DMS114 treated with DMSO at 0.1 percent for 48 hours (cell line): ENCODE data around the gene MBD3L2B.
"Not testable (repeated sequence)": the region's sequence is repeated elsewhere in the genome, so short reads cannot be mapped to it uniquely, and the experiment has no call there.

Source experiments
- DNase-seq: peaks from one replicate; lab custom pipeline; 2025; ENCODE audit not compliant: unreplicated experiment; lab: John Stamatoyannopoulos, UW

The MBD3L2B gene

GRCh38 chr19:7021331-7021730 is at the start of gene MBD3L2B:
Gene MBD3L2B (minus strand): TSS chr19:7021431. CDS start chr19:7021397, 34 bp downstream.
- not testable (repeated sequence) for DNase-seq

GRCh38 chr19:7069904-7070226 is 48.6 kb upstream of the MBD3L2B start:
- DNase-seq, result no peak

- DNase-seq, result peak; percentile 84
Measured at GRCh38 chr19:7069042-7069903, 48.0 kb upstream of the MBD3L2B start, which contains the start of gene ZNF557. Gene ZNF557 (plus strand): TSS chr19:7069703. CDS start chr19:7075075, 5,372 bp downstream.

GRCh38 chr19:7068599-7068998 is 47.4 kb upstream of the MBD3L2B start:
- no peak for DNase-seq

GRCh38 chr19:7067716-7068115 is 46.5 kb upstream of the MBD3L2B start:
- DNase-seq, result no peak

GRCh38 chr19:7067122-7067521 is 45.9 kb upstream of the MBD3L2B start:
- not testable (repeated sequence) for DNase-seq

- no peak for DNase-seq
Measured at GRCh38 chr19:7063764-7064418, 42.7 kb upstream of the MBD3L2B start.

- DNase-seq, result no peak
Measured at GRCh38 chr19:7063339-7063738, 42.1 kb upstream of the MBD3L2B start.

- not testable (repeated sequence) for DNase-seq
Measured at GRCh38 chr19:7059977-7060376, 38.7 kb upstream of the MBD3L2B start.

- not testable (repeated sequence) for DNase-seq
Measured at GRCh38 chr19:7058576-7058975, 37.3 kb upstream of the MBD3L2B start, which contains the start of gene MBD3L3. Gene MBD3L3 (minus strand): TSS chr19:7058676. CDS start chr19:7058605, 71 bp downstream.

- not testable (repeated sequence) for DNase-seq
Measured at GRCh38 chr19:7056371-7056770, 35.1 kb upstream of the MBD3L2B start.

- not testable (repeated sequence) for DNase-seq
Measured at GRCh38 chr19:7055679-7056078, 34.4 kb upstream of the MBD3L2B start.

- not testable (repeated sequence) for DNase-seq
Measured at GRCh38 chr19:7054635-7055368, 33.6 kb upstream of the MBD3L2B start.

GRCh38 chr19:7052896-7053295 is 31.7 kb upstream of the MBD3L2B start:
- DNase-seq, result not testable (repeated sequence)

- DNase-seq, result not testable (repeated sequence)
Measured at GRCh38 chr19:7051421-7051820, 30.2 kb upstream of the MBD3L2B start.

- DNase-seq, result not testable (repeated sequence)
Measured at GRCh38 chr19:7049021-7049420, 27.8 kb upstream of the MBD3L2B start, which contains the start of gene MBD3L2. Gene MBD3L2 (plus strand): TSS chr19:7049321. CDS start chr19:7049374, 53 bp downstream.

GRCh38 chr19:7041563-7041962 is 20.3 kb upstream of the MBD3L2B start:
- not testable (repeated sequence) for DNase-seq

GRCh38 chr19:7040079-7040478 is 18.8 kb upstream of the MBD3L2B start, which contains the start of gene MBD3L4:
Gene MBD3L4 (minus strand): TSS chr19:7040179. CDS start chr19:7040144, 35 bp downstream.
- not testable (repeated sequence) for DNase-seq

- not testable (repeated sequence) for DNase-seq
Measured at GRCh38 chr19:7030278-7030677, 9.0 kb upstream of the MBD3L2B start, which contains the start of gene MBD3L5. Gene MBD3L5 (plus strand): TSS chr19:7030578. CDS start chr19:7030612, 34 bp downstream.

GRCh38 chr19:7028790-7029189 is 7.6 kb upstream of the MBD3L2B start:
- DNase-seq, result not testable (repeated sequence)

- DNase-seq, result no peak
Measured at GRCh38 chr19:7018828-7019227, 2.4 kb downstream of the MBD3L2B start.
